Measurements from ENCODE around the gene GIPC1. TPM values are rescaled to one million over a fixed set of nuclear protein-coding genes. Genes with fewer than 3 reads are reported as not detected.
A peak's percentile ranks its signal among the peaks of the same experiment; 100 is the strongest.

The GIPC1 gene
- total RNA-seq, 1 experiment from 2014 or later = 103 TPM

DNA sequence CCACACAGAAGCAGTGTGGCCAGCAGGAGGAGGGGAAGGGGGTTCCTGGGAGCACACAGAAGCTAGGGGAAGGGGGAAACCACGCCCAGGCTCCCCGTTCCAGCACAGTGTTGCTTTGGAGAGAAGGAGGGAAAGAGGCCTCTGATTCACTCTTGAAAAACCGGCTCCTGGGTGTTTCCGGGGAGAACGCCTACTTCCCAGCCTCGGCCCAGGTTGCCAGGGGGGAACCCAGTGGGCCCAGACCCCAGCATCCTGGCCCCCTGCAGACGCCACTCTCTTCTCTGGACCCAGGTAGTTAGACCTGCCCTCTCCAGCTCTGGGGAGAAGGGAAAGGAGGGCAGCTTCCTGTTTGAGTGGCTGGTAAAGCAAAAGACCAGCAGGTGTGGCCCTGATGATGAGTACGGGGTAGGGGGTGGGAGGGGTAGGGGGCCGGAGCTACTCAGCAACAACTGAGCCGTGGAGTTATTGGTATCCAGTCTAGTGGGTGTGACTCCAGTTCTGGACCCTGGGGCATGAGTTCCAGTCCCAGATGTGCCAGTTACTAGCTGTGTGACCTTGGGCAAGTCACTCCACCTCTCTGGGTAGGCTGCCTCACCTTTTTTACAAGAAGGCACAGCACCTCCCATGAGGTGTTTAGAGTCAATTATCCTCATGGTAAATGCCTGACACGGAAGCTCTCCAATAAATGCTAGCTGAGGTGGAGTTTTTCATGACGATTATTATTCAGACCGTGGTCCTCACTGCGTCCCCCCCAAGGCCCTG lies 836 bp downstream of the GIPC1 start:
- no peaks in the 10 kb centered on the region for H4K20me1 ChIP-seq (ENCODE audit: insufficient read depth)
- peaks cover 20 to 29% of the 10 kb centered on the region in 2 experiments for H3K4me1 ChIP-seq (ENCODE audit: control insufficient read depth in 1 of 2, insufficient read depth in 2 of 2, low read length in 2 of 2)
- ChIA-PET CTCF (interaction anchor here (1.4 to 1.8 kb wide), 2 partner anchors 9 to 15 kb away, joined by 3 to 5 read pairs; no protein-coding TSS in a partner anchor), POLR2A (interaction anchor here (2.8 to 3.1 kb wide), 2 partner anchors 12 to 23 kb away, joined by 11 to 15 read pairs; partner anchors contain the start of gene DNAJB1), RAD21 (ENCODE audit: low non-redundant PET in 1 of 2, low total read pairs in 2 of 2, uncharacterized antibody in 2 of 2, unreplicated experiment in 2 of 2) (no interaction called here)
- DNase-seq (ENCODE audit: low read depth, low spot score) (no peak), ATAC-seq (no peak)
- BruUV-seq (replicated peaks) = no TSS peak
- H3K9ac ChIP-seq (ENCODE audit: low read length) = peak overlapping the region; percentile 86
- TF ChIP-seq SP1 (IDR thresholded peaks at IDR 0.05; ENCODE audit: low read depth) (0 out of 2 replicates have a peak, but pooled peaks have one; percentile 9), RAD21 (IDR thresholded peaks at IDR 0.05; ENCODE audit: low read depth) (no peak), EZH2 (IDR thresholded peaks at IDR 0.05) (no peak), CBX3 (IDR thresholded peaks at IDR 0.05; ENCODE audit: low read depth) (no peak)
- H3K4me2 ChIP-seq (ENCODE audit: low read length) = peak overlapping the region; percentile 79
- H3K36me3 ChIP-seq (ENCODE audit: control insufficient read depth in 1 of 2, insufficient read depth in 2 of 2, low read length in 2 of 2) = peaks cover 0 to 3% of the 10 kb centered on the region in 2 experiments; a peak in 2 of 4 replicates
- intact Hi-C loops (cut with micrococcal nuclease) = no loop called here
- H3K9me3 ChIP-seq (ENCODE audit: control insufficient read depth in 1 of 2, insufficient read depth in 1 of 2, low read depth in 1 of 2, low read length in 2 of 2) = no peaks in the 10 kb centered on the region
- peak overlapping the region; percentile 58 for H3K27ac ChIP-seq (ENCODE audit: low read depth, low read length)
- no peaks in the 10 kb centered on the region for H3K9me2 ChIP-seq (ENCODE audit: insufficient read depth)
- no peak overlapping the region for H2AFZ ChIP-seq (ENCODE audit: low read depth, low read length, poor library complexity, severe bottlenecking)
- H3K4me3 ChIP-seq (replicated peaks in 1 of 2; ENCODE audit: low read depth in 1 of 2, low read length in 2 of 2) = peak overlapping the region; percentile 78 to 86
- peaks cover 41% of the 10 kb centered on the region for H3K79me2 ChIP-seq (ENCODE audit: insufficient read depth, low read length)
- H3K27me3 ChIP-seq (ENCODE audit: insufficient read depth, low read length) = no peaks in the 10 kb centered on the region

GRCh38 chr19:14494411-14494810 lies 1.5 kb downstream of the GIPC1 start:
- DNase-seq (ENCODE audit: low read depth, low spot score) (no peak), ATAC-seq (no peak)
- H3K4me3 ChIP-seq (replicated peaks in 1 of 2; ENCODE audit: low read depth in 1 of 2, low read length in 2 of 2) = peak overlapping the region; percentile 78 to 86
- intact Hi-C loops (cut with micrococcal nuclease) = no loop called here
- H3K9me2 ChIP-seq (ENCODE audit: insufficient read depth) = no peaks in the 10 kb centered on the region
- BruUV-seq (replicated peaks) = TSS peak; percentile 59
- ChIA-PET POLR2A (no interaction called here), RAD21 (ENCODE audit: low non-redundant PET in 1 of 2, low total read pairs in 2 of 2, uncharacterized antibody in 2 of 2, unreplicated experiment in 2 of 2) (no interaction called here), CTCF (no interaction called here)
- H3K27me3 ChIP-seq (ENCODE audit: insufficient read depth, low read length) = no peaks in the 10 kb centered on the region
- H4K20me1 ChIP-seq (ENCODE audit: insufficient read depth) = no peaks in the 10 kb centered on the region
- no peak overlapping the region for H2AFZ ChIP-seq (ENCODE audit: low read depth, low read length, poor library complexity, severe bottlenecking)
- peak overlapping the region; percentile 86 for H3K9ac ChIP-seq (ENCODE audit: low read length)
- peaks cover 41% of the 10 kb centered on the region for H3K79me2 ChIP-seq (ENCODE audit: insufficient read depth, low read length)
- peaks cover 20 to 29% of the 10 kb centered on the region in 2 experiments for H3K4me1 ChIP-seq (ENCODE audit: control insufficient read depth in 1 of 2, insufficient read depth in 2 of 2, low read length in 2 of 2)
- H3K4me2 ChIP-seq (ENCODE audit: low read length) = peak overlapping the region; percentile 79
- peaks cover 0 to 3% of the 10 kb centered on the region in 2 experiments; a peak in 2 of 4 replicates for H3K36me3 ChIP-seq (ENCODE audit: control insufficient read depth in 1 of 2, insufficient read depth in 2 of 2, low read length in 2 of 2)
- H3K27ac ChIP-seq (ENCODE audit: low read depth, low read length) = peak overlapping the region; percentile 34
- H3K9me3 ChIP-seq (ENCODE audit: control insufficient read depth in 1 of 2, insufficient read depth in 1 of 2, low read depth in 1 of 2, low read length in 2 of 2) = no peaks in the 10 kb centered on the region
- TF ChIP-seq POLR2A (IDR thresholded peaks at IDR 0.05; ENCODE audit: borderline replicate concordance, extremely low read depth, insufficient read depth, insufficient read length) (no peak), CTCF (IDR thresholded peaks at IDR 0.05 in 2 of 3, conservative IDR thresholded peaks at IDR 0.05 in 1 of 3; ENCODE audit: borderline replicate concordance in 1 of 3, insufficient read depth in 1 of 3, low read depth in 2 of 3, low read length in 2 of 3) (no peak), CBX3 (IDR thresholded peaks at IDR 0.05; ENCODE audit: low read depth) (no peak), CEBPB (IDR thresholded peaks at IDR 0.05; ENCODE audit: low read depth) (no peak), TCF7L2 (IDR thresholded peaks at IDR 0.05; ENCODE audit: borderline replicate concordance, extremely low read depth, insufficient read depth, insufficient read length) (no peak), ZNF274 (IDR thresholded peaks at IDR 0.05; ENCODE audit: low read depth, low read length) (no peak), EZH2 (IDR thresholded peaks at IDR 0.05) (no peak), EZH2phosphoT487 (IDR thresholded peaks at IDR 0.05; ENCODE audit: borderline replicate concordance) (no peak), MAX (IDR thresholded peaks at IDR 0.05) (no peak), RAD21 (IDR thresholded peaks at IDR 0.05; ENCODE audit: low read depth) (no peak), ZFX (IDR thresholded peaks at IDR 0.05) (no peak)
- TF ChIP-seq, protein P1, sequence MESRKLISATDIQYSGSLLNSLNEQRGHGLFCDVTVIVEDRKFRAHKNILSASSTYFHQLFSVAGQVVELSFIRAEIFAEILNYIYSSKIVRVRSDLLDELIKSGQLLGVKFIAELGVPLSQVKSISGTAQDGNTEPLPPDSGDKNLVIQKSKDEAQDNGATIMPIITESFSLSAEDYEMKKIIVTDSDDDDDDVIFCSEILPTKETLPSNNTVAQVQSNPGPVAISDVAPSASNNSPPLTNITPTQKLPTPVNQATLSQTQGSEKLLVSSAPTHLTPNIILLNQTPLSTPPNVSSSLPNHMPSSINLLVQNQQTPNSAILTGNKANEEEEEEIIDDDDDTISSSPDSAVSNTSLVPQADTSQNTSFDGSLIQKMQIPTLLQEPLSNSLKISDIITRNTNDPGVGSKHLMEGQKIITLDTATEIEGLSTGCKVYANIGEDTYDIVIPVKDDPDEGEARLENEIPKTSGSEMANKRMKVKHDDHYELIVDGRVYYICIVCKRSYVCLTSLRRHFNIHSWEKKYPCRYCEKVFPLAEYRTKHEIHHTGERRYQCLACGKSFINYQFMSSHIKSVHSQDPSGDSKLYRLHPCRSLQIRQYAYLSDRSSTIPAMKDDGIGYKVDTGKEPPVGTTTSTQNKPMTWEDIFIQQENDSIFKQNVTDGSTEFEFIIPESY (IDR thresholded peaks at IDR 0.05; ENCODE audit: extremely low read depth, insufficient replicate concordance, low read length) = no peak
- TF ChIP-seq, protein P2, sequence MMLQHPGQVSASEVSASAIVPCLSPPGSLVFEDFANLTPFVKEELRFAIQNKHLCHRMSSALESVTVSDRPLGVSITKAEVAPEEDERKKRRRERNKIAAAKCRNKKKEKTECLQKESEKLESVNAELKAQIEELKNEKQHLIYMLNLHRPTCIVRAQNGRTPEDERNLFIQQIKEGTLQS (IDR thresholded peaks at IDR 0.05) = no peak

Data from HCT116 (cell line).